Kidney (tissue), 14 donors: Measurements from ENCODE around the gene ZC3H6. TPM values are rescaled to one million over a fixed set of nuclear protein-coding genes. Genes with fewer than 3 reads are reported as not detected.
A peak's percentile ranks its signal among the peaks of the same experiment; 100 is the strongest.
"Not testable (repeated sequence)": the region's sequence is repeated elsewhere in the genome, so short reads cannot be mapped to it uniquely, and the experiment has no call there.

ENCODE experiments used
- DNase-seq, 5 donors: peaks; one replicate each; pipeline ENCODE4 v3.0.0-alpha.2; 2013 to 2020
- FAIRE-seq: peaks from 2 replicates; lab custom pipeline; 2012; peaks lifted over from hg19 to GRCh38; lab: Jason Lieb, UNC
- H3K27ac ChIP-seq, 2 donors: one replicate each; pipeline ENCODE4 v1.7.0; 2013; ENCODE audit warnings: low read depth in 2 of 2, low read length in 2 of 2, inconsistent platforms in 1 of 2
- H3K27me3 ChIP-seq: one replicate; pipeline ENCODE4 v1.7.1; 2013; ENCODE audit warnings: low read length, inconsistent platforms; ENCODE audit not compliant: control insufficient read depth, insufficient read depth
- H3K36me3 ChIP-seq, 3 donors: one replicate each; pipeline versions ENCODE4 v1.7.0 to v1.7.1; 2013; ENCODE audit warnings: low read length in 3 of 3, control low read depth in 1 of 3, inconsistent platforms in 1 of 3; ENCODE audit not compliant: insufficient read depth in 3 of 3, control insufficient read depth in 2 of 3
- H3K4me1 ChIP-seq, 3 donors: one replicate each; pipeline versions ENCODE4 v1.7.0 to v1.7.1; 2013; ENCODE audit warnings: low read length in 3 of 3, inconsistent platforms in 1 of 3, low read depth in 1 of 3; ENCODE audit not compliant: control insufficient read depth in 2 of 3, insufficient read depth in 2 of 3
- H3K4me3 ChIP-seq, 3 donors: one replicate each; pipeline versions ENCODE4 v1.7.0 to v1.8.1; 2013; ENCODE audit warnings: low read length in 3 of 3, control low read depth in 1 of 3, inconsistent platforms in 1 of 3
- H3K9ac ChIP-seq, 3 donors: one replicate each; pipeline versions ENCODE4 v1.7.0 to v1.7.1; 2013; ENCODE audit warnings: low read length in 3 of 3, control low read depth in 1 of 3, inconsistent platforms in 1 of 3
- H3K9me3 ChIP-seq, 3 donors: one replicate each; pipeline versions ENCODE4 v1.7.0 to v1.7.1; 2013; ENCODE audit warnings: low read length in 3 of 3, control low read depth in 1 of 3, inconsistent platforms in 1 of 3; ENCODE audit not compliant: control insufficient read depth in 2 of 3, insufficient read depth in 1 of 3
- CTCF ChIP-seq: IDR thresholded peaks from 3 replicates; pipeline ENCODE4 v1.5.1; 2012; ENCODE audit warnings: mild to moderate bottlenecking, moderate library complexity, borderline replicate concordance; ENCODE audit not compliant: insufficient read depth; ENCODE audit errors: extremely low read depth
- intact Hi-C: fragments of 100-400 bp; cut with DNase I; formaldehyde crosslinking; loops from one replicate; pipeline ENCODE4 v1.11.1; 2022
- polyA plus RNA-seq: library from polyadenylated mRNA; stranded (reverse); fragments of 350-450 nt; fragmentation: Illumina TruSeq; extraction: RNeasy Lipid Tissue Mini Kit (QIAGEN cat#74804); gene quantifications from one replicate; pipeline ENCODE4 v1.2.3, GENCODE V29; 2014; ENCODE audit warnings: low read depth, low replicate concordance; ENCODE audit not compliant: insufficient read depth
- total RNA-seq: library from RNA; stranded (reverse); fragmentation: NEBNext Ultra II Directional; extraction: Animal tissue kit (Norgen Biotek cat#: 25700); gene quantifications from one replicate; pipeline ENCODE4 v1.2.1, GENCODE V29; 2021
- donor health status: control.
- donor health status: control.
- donor health status: control.
- donor health status: control.
- donor health status: control.
- donor health status: DM: yes; HTN: yes; CAD: no.
- donor health status: Normal renal cell carcinoma (clear cell type).

The ZC3H6 gene
- total and polyA plus RNA-seq, 2 donors from 2014 or later = 1.4 to 17.1 TPM

DNA sequence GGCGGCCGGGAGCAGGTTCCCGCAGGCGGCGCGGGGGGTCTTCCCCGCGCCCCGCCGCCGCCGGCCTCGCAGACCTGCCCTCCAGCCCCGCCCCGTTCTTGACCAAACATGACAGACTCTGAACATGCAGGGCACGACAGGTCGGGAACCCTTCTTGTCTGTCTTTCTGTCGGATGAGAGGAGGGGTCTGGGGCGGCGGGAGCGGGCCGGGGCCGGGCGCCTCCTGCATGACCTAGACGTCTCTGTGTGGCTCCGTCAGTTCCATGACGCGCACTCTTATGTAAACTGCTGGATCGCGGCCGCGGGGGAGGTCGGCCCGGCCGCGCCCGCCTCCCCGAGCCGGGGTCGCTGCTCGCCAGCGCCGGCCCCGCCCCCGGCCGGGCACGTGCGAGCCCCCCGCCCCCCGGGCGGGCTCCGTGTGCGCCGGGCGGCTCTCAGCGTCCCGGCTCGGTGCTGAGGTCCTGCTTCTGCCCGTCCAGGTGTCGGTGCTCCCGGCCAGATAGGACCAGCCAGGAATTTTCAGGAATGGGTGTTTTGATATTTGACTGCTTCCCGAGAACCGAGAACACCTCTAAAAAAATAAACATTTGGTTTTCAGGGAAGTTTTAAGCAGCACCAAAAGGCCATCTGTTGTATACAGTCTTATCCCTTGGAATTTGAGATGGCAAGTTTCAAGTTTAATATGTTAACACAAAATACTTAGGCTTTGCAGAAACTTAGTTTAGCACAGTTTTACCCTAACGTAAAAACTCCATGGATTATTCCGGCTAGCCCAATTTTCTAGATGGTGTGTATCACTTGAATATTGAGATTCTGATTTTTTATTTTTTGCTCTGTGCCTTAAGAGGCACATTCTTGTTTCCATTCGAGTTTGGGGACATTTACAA is 733 bp downstream of the ZC3H6 start:
- DNase-seq (peak; percentile 89 to 96 (median 95)), FAIRE-seq (no peak)
- Histone ChIP-seq H3K4me1 (no peaks in the 10 kb centered on the region), H3K27ac (peak overlapping the region; percentile 100), H3K9me3 (no peaks in the 10 kb centered on the region), H3K27me3 (no peaks in the 10 kb centered on the region), H3K9ac (peak overlapping the region; percentile 85 to 100 (median 100)), H3K4me3 (peak overlapping the region; percentile 88 to 94 (median 91)), H3K36me3 (no peaks in the 10 kb centered on the region)
- intact Hi-C loops = no loop called here
- no peak for TF ChIP-seq CTCF

DNA sequence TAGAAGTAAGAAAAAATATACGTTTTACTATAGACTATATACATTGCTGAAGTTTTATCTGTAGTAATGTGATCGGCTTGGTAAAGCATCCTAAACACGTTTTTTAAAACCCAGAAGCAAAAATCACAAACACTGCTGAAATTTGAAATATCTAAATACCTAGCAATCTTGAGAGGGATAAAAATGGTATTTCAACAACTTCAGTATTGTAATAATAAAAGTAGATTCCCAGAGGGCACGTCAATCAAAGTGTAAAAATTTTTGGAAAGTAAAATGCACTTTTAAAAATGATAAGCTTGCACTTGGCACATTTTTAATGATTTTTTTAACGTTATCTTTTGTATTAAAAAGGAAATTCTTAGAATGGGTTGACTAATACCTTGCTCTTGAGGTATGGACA is 1.6 kb downstream of the ZC3H6 start:
- Histone ChIP-seq H3K9me3 (no peaks in the 10 kb centered on the region), H3K9ac (peak overlapping the region in 1 of 3 donors; percentile 69), H3K36me3 (no peaks in the 10 kb centered on the region), H3K27me3 (no peaks in the 10 kb centered on the region), H3K4me1 (no peaks in the 10 kb centered on the region), H3K4me3 (peak overlapping the region in 2 of 3 donors; percentile 90 to 94), H3K27ac (no peak overlapping the region)
- no peak for TF ChIP-seq CTCF
- DNase-seq (no peak), FAIRE-seq (no peak)
- intact Hi-C loops = no loop called here

- Histone ChIP-seq H3K36me3 (no peaks in the 10 kb centered on the region), H3K9ac (no peak overlapping the region), H3K27me3 (no peaks in the 10 kb centered on the region), H3K27ac (no peak overlapping the region), H3K4me1 (no peaks in the 10 kb centered on the region), H3K4me3 (no peak overlapping the region), H3K9me3 (no peaks in the 10 kb centered on the region)
- intact Hi-C loops = no loop called here
- no peak for TF ChIP-seq CTCF
- FAIRE-seq (no peak), DNase-seq (no peak)
These were observed 2.3 kb downstream of the ZC3H6 start for GRCh38 chr2:112277596-112278220.

DNA sequence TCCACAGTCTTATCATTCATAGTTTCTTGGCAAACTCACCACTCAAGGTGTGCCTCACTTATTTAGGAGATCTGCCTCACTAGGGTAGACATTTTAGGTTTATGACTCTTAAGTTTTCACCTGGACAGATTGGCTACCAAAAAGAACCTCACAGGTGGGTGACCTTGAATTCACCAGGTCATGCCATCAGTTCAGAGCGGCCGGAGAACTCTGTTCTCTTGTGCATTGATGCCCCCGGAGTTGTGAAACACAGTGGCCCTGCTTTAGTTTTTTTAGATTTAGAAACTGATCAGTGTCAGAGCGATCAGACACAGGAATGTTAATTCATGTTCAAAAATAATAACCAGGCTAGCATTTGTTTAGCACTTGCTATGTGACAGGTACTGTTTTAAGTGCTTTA is 6.7 kb downstream of the ZC3H6 start:
- DNase-seq, H3K36me3 ChIP-seq, H3K4me1 ChIP-seq, intact Hi-C loops, H3K9me3 ChIP-seq, H3K9ac ChIP-seq, H3K4me3 ChIP-seq, H3K27me3 ChIP-seq, H3K27ac ChIP-seq, FAIRE-seq: not testable (repeated sequence)

DNA sequence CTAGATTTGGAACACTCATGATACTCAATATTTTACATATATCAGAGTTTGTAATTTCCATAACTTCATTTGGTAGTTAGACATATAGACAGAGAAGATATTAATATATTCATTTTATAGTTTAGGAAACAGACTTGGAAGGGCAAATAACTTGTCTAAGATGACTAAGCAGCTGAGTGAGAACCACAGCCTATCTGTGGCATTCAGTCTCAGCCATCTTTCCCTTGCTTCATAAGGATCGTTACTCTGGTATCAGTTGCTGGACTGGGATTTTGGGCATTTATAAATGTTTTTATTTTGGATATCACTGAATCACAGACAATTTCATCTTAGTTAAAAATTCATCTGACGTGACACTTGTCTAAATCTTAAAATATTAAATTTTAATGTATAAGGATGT is 8.1 kb downstream of the ZC3H6 start:
- H3K9ac ChIP-seq, H3K4me1 ChIP-seq, H3K27ac ChIP-seq, intact Hi-C loops, DNase-seq, H3K27me3 ChIP-seq, FAIRE-seq, H3K36me3 ChIP-seq, H3K4me3 ChIP-seq, H3K9me3 ChIP-seq: not testable (repeated sequence)
